ENCODE data around the gene MCCC1. TPM values are rescaled to one million over a fixed set of nuclear protein-coding genes. Genes with fewer than 3 reads are reported as not detected.
"Not testable (repeated sequence)": the region's sequence is repeated elsewhere in the genome, so short reads cannot be mapped to it uniquely, and the experiment has no call there.

MCCC1 gene
- total and polyA plus RNA-seq, 2 experiments from 2014 or later: 20.4 to 21.5 TPM

GRCh38 chr3:183013074-183013473 is 86.2 kb downstream of the MCCC1 start:
- Histone ChIP-seq H3K9me3 (ENCODE audit: low read depth) (no peaks in the 10 kb centered on the region), H3K36me3 (ENCODE audit: low read depth) (peaks cover 5% of the 10 kb centered on the region; the same call in 1 of the 2 replicates), H3K79me2 (ENCODE audit: insufficient read depth) (no peaks in the 10 kb centered on the region), H3K4me1 (ENCODE audit: insufficient read depth) (no peaks in the 10 kb centered on the region), H3K27me3 (replicated peaks; ENCODE audit: insufficient read depth) (no peaks in the 10 kb centered on the region), H3K4me2 (ENCODE audit: unreplicated experiment) (no peak overlapping the region), H3K9ac (no peak overlapping the region), H2AFZ (no peak overlapping the region), H3F3A (ENCODE audit: insufficient read depth) (no peaks in the 10 kb centered on the region), H3K27ac (no peak overlapping the region), H3K4me3 (no peak overlapping the region), H4K20me1 (ENCODE audit: insufficient read depth) (no peaks in the 10 kb centered on the region), H3K9me2 (ENCODE audit: insufficient read depth) (no peaks in the 10 kb centered on the region)
- in situ Hi-C loops (cut with MboI): no loop called here
- WGBS, 2 experiments (ENCODE audit: low coverage in 1 of 2, low lambda C conversion rate in 2 of 2, missing lambda C conversion rate in 2 of 2): 84 to 93% methylated on average over 5 of the region's 5 CpGs
- DNase-seq: no peak
- no peak for TF ChIP-seq EZH2 (IDR thresholded peaks at IDR 0.05; ENCODE audit: insufficient read depth, poor library complexity, severe bottlenecking)
- no peak for TF ChIP-seq EZH2phosphoT487 (IDR thresholded peaks at IDR 0.05; ENCODE audit: insufficient read depth, low read depth)

GRCh38 chr3:183008800-183009199 is 90.5 kb downstream of the MCCC1 start:
- TF ChIP-seq EZH2 (IDR thresholded peaks at IDR 0.05; ENCODE audit: insufficient read depth, poor library complexity, severe bottlenecking) (no peak), EZH2phosphoT487 (IDR thresholded peaks at IDR 0.05; ENCODE audit: insufficient read depth, low read depth) (no peak)
- no peaks in the 10 kb centered on the region for H4K20me1 ChIP-seq (ENCODE audit: insufficient read depth)
- in situ Hi-C loops (cut with MboI): no loop called here
- H3K36me3 ChIP-seq (ENCODE audit: low read depth): no peaks in the 10 kb centered on the region
- no peaks in the 10 kb centered on the region for H3K27me3 ChIP-seq (replicated peaks; ENCODE audit: insufficient read depth)
- H3K79me2 ChIP-seq (ENCODE audit: insufficient read depth): no peaks in the 10 kb centered on the region
- H3K4me3 ChIP-seq: no peak overlapping the region
- no peak overlapping the region for H2AFZ ChIP-seq
- H3K4me1 ChIP-seq (ENCODE audit: insufficient read depth): no peaks in the 10 kb centered on the region
- no peaks in the 10 kb centered on the region for H3K9me3 ChIP-seq (ENCODE audit: low read depth)
- no peak overlapping the region for H3K27ac ChIP-seq
- no peaks in the 10 kb centered on the region for H3K9me2 ChIP-seq (ENCODE audit: insufficient read depth)
- no peak overlapping the region for H3K4me2 ChIP-seq (ENCODE audit: unreplicated experiment)
- no peak overlapping the region for H3K9ac ChIP-seq
- no peaks in the 10 kb centered on the region for H3F3A ChIP-seq (ENCODE audit: insufficient read depth)
- no peak for DNase-seq

GRCh38 chr3:183008303-183008702 is 91.0 kb downstream of the MCCC1 start:
- Histone ChIP-seq H3K4me1 (ENCODE audit: insufficient read depth) (no peaks in the 10 kb centered on the region), H3F3A (ENCODE audit: insufficient read depth) (no peaks in the 10 kb centered on the region), H3K27ac (no peak overlapping the region), H3K4me3 (no peak overlapping the region), H3K4me2 (ENCODE audit: unreplicated experiment) (no peak overlapping the region), H3K9me3 (ENCODE audit: low read depth) (no peaks in the 10 kb centered on the region), H2AFZ (no peak overlapping the region), H3K9ac (no peak overlapping the region), H3K36me3 (ENCODE audit: low read depth) (no peaks in the 10 kb centered on the region), H4K20me1 (ENCODE audit: insufficient read depth) (no peaks in the 10 kb centered on the region), H3K79me2 (ENCODE audit: insufficient read depth) (no peaks in the 10 kb centered on the region), H3K27me3 (replicated peaks; ENCODE audit: insufficient read depth) (no peaks in the 10 kb centered on the region), H3K9me2 (ENCODE audit: insufficient read depth) (no peaks in the 10 kb centered on the region)
- no peak for DNase-seq
- in situ Hi-C loops (cut with MboI): no loop called here
- TF ChIP-seq EZH2 (IDR thresholded peaks at IDR 0.05; ENCODE audit: insufficient read depth, poor library complexity, severe bottlenecking) (no peak), EZH2phosphoT487 (IDR thresholded peaks at IDR 0.05; ENCODE audit: insufficient read depth, low read depth) (no peak)
- WGBS, 2 experiments (ENCODE audit: low coverage in 1 of 2, low lambda C conversion rate in 2 of 2, missing lambda C conversion rate in 2 of 2): 94 to 98% methylated on average over 4 of the region's 4 CpGs

GRCh38 chr3:183006396-183007002 is 92.8 kb downstream of the MCCC1 start:
- WGBS, 2 experiments (ENCODE audit: low coverage in 1 of 2, low lambda C conversion rate in 2 of 2, missing lambda C conversion rate in 2 of 2): 50 to 52% methylated on average over 10 of the region's 10 CpGs
- no peak for DNase-seq
- TF ChIP-seq EZH2 (IDR thresholded peaks at IDR 0.05; ENCODE audit: insufficient read depth, poor library complexity, severe bottlenecking): no peak
- TF ChIP-seq EZH2phosphoT487 (IDR thresholded peaks at IDR 0.05; ENCODE audit: insufficient read depth, low read depth): no peak
- no peaks in the 10 kb centered on the region for H3K36me3 ChIP-seq (ENCODE audit: low read depth)
- H3K9ac ChIP-seq: no peak overlapping the region
- H4K20me1 ChIP-seq (ENCODE audit: insufficient read depth): no peaks in the 10 kb centered on the region
- H3K4me1 ChIP-seq (ENCODE audit: insufficient read depth): no peaks in the 10 kb centered on the region
- H3K27me3 ChIP-seq (replicated peaks; ENCODE audit: insufficient read depth): no peaks in the 10 kb centered on the region
- H3K9me3 ChIP-seq (ENCODE audit: low read depth): no peaks in the 10 kb centered on the region
- H3K4me2 ChIP-seq (ENCODE audit: unreplicated experiment): no peak overlapping the region
- no peak overlapping the region for H3K4me3 ChIP-seq
- no peak overlapping the region for H2AFZ ChIP-seq
- in situ Hi-C loops (cut with MboI): no loop called here
- H3K27ac ChIP-seq: no peak overlapping the region
- H3K79me2 ChIP-seq (ENCODE audit: insufficient read depth): no peaks in the 10 kb centered on the region
- no peaks in the 10 kb centered on the region for H3F3A ChIP-seq (ENCODE audit: insufficient read depth)
- no peaks in the 10 kb centered on the region for H3K9me2 ChIP-seq (ENCODE audit: insufficient read depth)

GRCh38 chr3:182999767-183000166 is 99.5 kb downstream of the MCCC1 start:
- Histone ChIP-seq H3F3A (ENCODE audit: insufficient read depth) (no peaks in the 10 kb centered on the region), H3K4me3 (no peak overlapping the region), H3K9ac (no peak overlapping the region), H2AFZ (no peak overlapping the region), H3K9me2 (ENCODE audit: insufficient read depth) (no peaks in the 10 kb centered on the region), H3K36me3 (ENCODE audit: low read depth) (no peaks in the 10 kb centered on the region), H3K4me2 (ENCODE audit: unreplicated experiment) (no peak overlapping the region), H3K27ac (no peak overlapping the region), H3K4me1 (ENCODE audit: insufficient read depth) (no peaks in the 10 kb centered on the region), H4K20me1 (ENCODE audit: insufficient read depth) (no peaks in the 10 kb centered on the region), H3K79me2 (ENCODE audit: insufficient read depth) (no peaks in the 10 kb centered on the region), H3K27me3 (replicated peaks; ENCODE audit: insufficient read depth) (no peaks in the 10 kb centered on the region), H3K9me3 (ENCODE audit: low read depth) (no peaks in the 10 kb centered on the region)
- in situ Hi-C loops (cut with MboI): no loop called here
- 20 to 38% methylated on average over 1 of the region's 1 CpG for WGBS, 2 experiments (ENCODE audit: low coverage in 1 of 2, low lambda C conversion rate in 2 of 2, missing lambda C conversion rate in 2 of 2)
- TF ChIP-seq EZH2 (IDR thresholded peaks at IDR 0.05; ENCODE audit: insufficient read depth, poor library complexity, severe bottlenecking) (no peak), EZH2phosphoT487 (IDR thresholded peaks at IDR 0.05; ENCODE audit: insufficient read depth, low read depth) (no peak)
- no peak for DNase-seq

GRCh38 chr3:182993486-182994201 is 105.7 kb downstream of the MCCC1 start:
- H2AFZ ChIP-seq; H3K27me3 ChIP-seq (replicated peaks; ENCODE audit: insufficient read depth); H4K20me1 ChIP-seq (ENCODE audit: insufficient read depth); H3K79me2 ChIP-seq (ENCODE audit: insufficient read depth); H3K9ac ChIP-seq; H3K4me3 ChIP-seq; H3K27ac ChIP-seq; H3K9me3 ChIP-seq (ENCODE audit: low read depth); H3K4me2 ChIP-seq (ENCODE audit: unreplicated experiment); DNase-seq; H3K9me2 ChIP-seq (ENCODE audit: insufficient read depth); H3K4me1 ChIP-seq (ENCODE audit: insufficient read depth); H3F3A ChIP-seq (ENCODE audit: insufficient read depth); in situ Hi-C loops (cut with MboI); H3K36me3 ChIP-seq (ENCODE audit: low read depth): not testable (repeated sequence)
- 82% methylated on average over 4 of the region's 4 CpGs for WGBS, 2 experiments (ENCODE audit: low coverage in 1 of 2, low lambda C conversion rate in 2 of 2, missing lambda C conversion rate in 2 of 2)
